Common myeloid progenitor, CD34-positive (primary cell): ENCODE data around the gene AGT.
"Not testable (repeated sequence)": the region's sequence is repeated elsewhere in the genome, so short reads cannot be mapped to it uniquely, and the experiment has no call there.

ENCODE experiments used
- CTCF ChIA-PET: fragments of 350-600 bp; sonication (Branson Sonifier 250); formaldehyde crosslinking; loops from one replicate; lab custom pipeline; 2021; ENCODE audit warnings: antibody characterized with exemption; lab: Charles Lee
- POLR2A ChIA-PET: fragments of 350-600 bp; sonication (Branson Sonifier 250); formaldehyde crosslinking; loops from one replicate; lab custom pipeline; 2021; ENCODE audit warnings: antibody characterized with exemption; lab: Charles Lee
- DNase-seq, 3 donors: peaks; one replicate each; pipeline versions ENCODE4 v3.0.0 to v3.0.0-alpha.2; 2013
- H3K27ac ChIP-seq, 2 experiments: 1 replicate in 1 of 2; 2 replicates in 1 of 2; pipeline ENCODE4 v1.7.0; 2013; ENCODE audit warnings: inconsistent platforms in 2 of 2, low read length in 2 of 2, mild to moderate bottlenecking in 2 of 2, low read depth in 1 of 2, moderate library complexity in 1 of 2; ENCODE audit not compliant: severe bottlenecking in 2 of 2, insufficient read depth in 1 of 2, poor library complexity in 1 of 2
- H3K27me3 ChIP-seq, 5 experiments: replicated peaks in 2 of 5; 1 replicate in 3 of 5; 2 replicates in 2 of 5; pipeline versions ENCODE4 v1.6.1 to v1.7.0; 2013; ENCODE audit warnings: low read length in 4 of 5, mild to moderate bottlenecking in 2 of 5, moderate library complexity in 2 of 5, inconsistent platforms in 1 of 5; ENCODE audit not compliant: insufficient read depth in 5 of 5, control insufficient read depth in 4 of 5
- H3K36me3 ChIP-seq, 4 experiments: 1 replicate in 2 of 4; 2 replicates in 2 of 4; pipeline versions ENCODE4 v1.6.1 to v1.7.0; 2013; ENCODE audit warnings: low read length in 3 of 4, control low read depth in 1 of 4, mild to moderate bottlenecking in 1 of 4; ENCODE audit not compliant: control insufficient read depth in 4 of 4, insufficient read depth in 4 of 4
- H3K4me1 ChIP-seq, 4 experiments: 1 replicate in 3 of 4; 2 replicates in 1 of 4; pipeline versions ENCODE4 v1.6.1 to v1.7.1; 2013; ENCODE audit warnings: low read length in 3 of 4, mild to moderate bottlenecking in 3 of 4, control low read depth in 1 of 4, inconsistent platforms in 1 of 4, moderate library complexity in 1 of 4; ENCODE audit not compliant: control insufficient read depth in 4 of 4, insufficient read depth in 4 of 4; ENCODE audit errors: control extremely low read depth in 1 of 4
- H3K4me3 ChIP-seq, 7 experiments: 1 replicate in 4 of 7; 2 replicates in 3 of 7; pipeline versions ENCODE4 v1.5.1 to v1.7.0; 2013; ENCODE audit warnings: mild to moderate bottlenecking in 7 of 7, low read length in 6 of 7, moderate library complexity in 6 of 7, inconsistent platforms in 2 of 7, low read depth in 2 of 7, control low read depth in 1 of 7; ENCODE audit not compliant: insufficient read depth in 4 of 7, control insufficient read depth in 1 of 7; ENCODE audit errors: extremely low read depth in 1 of 7
- H3K9me3 ChIP-seq, 5 experiments: 1 replicate in 4 of 5; 2 replicates in 1 of 5; pipeline versions ENCODE4 v1.6.1 to v1.7.1; 2013; ENCODE audit warnings: low read length in 4 of 5, mild to moderate bottlenecking in 2 of 5, inconsistent platforms in 1 of 5, low read depth in 1 of 5, moderate library complexity in 1 of 5; ENCODE audit not compliant: control insufficient read depth in 4 of 5, insufficient read depth in 2 of 5; ENCODE audit errors: control extremely low read depth in 1 of 5
- WGBS: methylation state at CpG from one replicate; pipeline ENCODE4 v1.1.5; 2013; ENCODE audit not compliant: insufficient coverage; 5-methylcytosine and 5-hydroxymethylcytosine counted together

Gene AGT

DNA sequence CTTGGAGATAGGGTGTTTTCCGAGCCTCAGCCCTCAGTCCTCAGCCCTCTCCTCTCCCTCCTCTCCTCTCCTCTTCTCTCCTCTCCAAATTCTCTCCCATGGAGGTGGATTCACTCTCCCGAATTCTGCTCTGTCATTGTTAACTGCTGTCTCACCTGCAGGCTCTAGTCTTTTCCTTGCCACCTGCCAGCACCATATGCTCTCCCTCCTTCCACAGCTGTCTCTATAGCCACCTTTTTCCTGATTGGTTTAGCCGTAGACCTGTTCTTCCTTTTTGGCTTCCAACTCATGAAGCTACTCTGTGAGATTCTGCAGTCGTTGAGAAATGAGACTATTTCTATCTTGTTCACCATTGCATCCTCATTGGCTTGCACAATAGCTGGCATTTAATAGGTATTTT, 51.9 kb downstream of the AGT start:
- CTCF ChIA-PET = interaction anchor here (0.7 kb wide), 1 partner anchor 103 kb away, joined by 3 read pairs; no protein-coding TSS in a partner anchor
- H3K36me3 ChIP-seq = peaks cover 18 to 54% (median 36%) of the 10 kb centered on the region in 4 experiments
- 100% methylated on average over 3 of the region's 4 CpGs for WGBS
- POLR2A ChIA-PET = no interaction called here
- no peaks in the 10 kb centered on the region for H3K27me3 ChIP-seq
- H3K9me3 ChIP-seq = no peaks in the 10 kb centered on the region
- no peak for DNase-seq
- H3K4me3 ChIP-seq = no peak overlapping the region
- H3K4me1 ChIP-seq = no peaks in the 10 kb centered on the region
- no peak overlapping the region for H3K27ac ChIP-seq

DNA sequence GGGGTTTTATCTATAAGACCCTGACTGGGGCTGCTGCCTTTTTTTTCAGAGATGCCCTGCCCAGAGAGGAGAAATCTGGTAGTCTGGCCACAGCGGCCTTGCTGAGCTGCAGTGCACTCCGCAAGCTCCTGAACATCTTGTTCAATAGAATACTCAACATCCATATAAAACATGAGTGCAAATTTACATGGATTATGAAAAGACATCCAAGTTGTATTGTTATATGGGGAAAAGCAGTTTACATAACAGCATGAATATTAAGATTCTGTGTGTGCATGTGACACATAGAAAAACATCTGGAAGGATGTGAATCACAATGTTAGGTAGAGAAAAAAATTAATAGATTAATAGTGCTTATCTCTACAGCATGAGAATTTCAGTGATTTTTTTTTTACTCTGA, 55.2 kb downstream of the AGT start:
- DNase-seq = no peak
- no peaks in the 10 kb centered on the region for H3K9me3 ChIP-seq
- POLR2A ChIA-PET = no interaction called here
- no peak overlapping the region for H3K4me3 ChIP-seq
- no peaks in the 10 kb centered on the region for H3K4me1 ChIP-seq
- H3K27me3 ChIP-seq = no peaks in the 10 kb centered on the region
- WGBS = no CpG with 5 or more reads among the region's 2 CpGs
- no peak overlapping the region for H3K27ac ChIP-seq
- H3K36me3 ChIP-seq = peaks cover 4 to 27% (median 16%) of the 10 kb centered on the region in 4 experiments
- CTCF ChIA-PET = interaction anchor here (1.3 kb wide), 1 partner anchor 16 kb away, joined by 3 read pairs; no protein-coding TSS in a partner anchor

DNA sequence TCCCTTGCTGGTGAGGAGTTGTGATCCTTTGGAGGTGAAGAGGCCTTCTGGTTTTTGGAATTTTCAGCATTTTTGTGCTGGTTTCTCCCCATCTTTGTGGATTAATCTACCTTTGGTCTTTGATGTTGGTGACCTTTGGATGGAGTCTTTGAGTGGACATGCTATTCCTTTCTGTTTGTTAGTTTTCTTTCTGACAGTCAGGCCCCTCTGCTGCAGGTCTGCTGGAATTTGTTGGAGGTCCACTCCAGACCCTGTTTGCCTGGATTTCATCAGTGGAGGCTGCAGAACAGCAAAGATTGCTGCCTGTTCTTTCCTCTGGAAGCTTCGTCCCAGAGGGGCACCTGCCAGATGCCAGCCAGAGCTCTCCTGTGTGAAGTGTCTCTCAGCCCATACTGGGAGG, 55.8 kb downstream of the AGT start:
- H3K4me1 ChIP-seq, H3K9me3 ChIP-seq, H3K27me3 ChIP-seq, DNase-seq, H3K4me3 ChIP-seq, POLR2A ChIA-PET, H3K27ac ChIP-seq: not testable (repeated sequence)
- 86% methylated on average over 1 of the region's 1 CpG for WGBS
- peaks cover 4 to 26% (median 16%) of the 10 kb centered on the region in 4 experiments for H3K36me3 ChIP-seq
- CTCF ChIA-PET = interaction anchor here (1.3 to 1.4 kb wide), 2 partner anchors 15 to 16 kb away, joined by 3 read pairs; partner anchors contain the start of gene COG2

DNA sequence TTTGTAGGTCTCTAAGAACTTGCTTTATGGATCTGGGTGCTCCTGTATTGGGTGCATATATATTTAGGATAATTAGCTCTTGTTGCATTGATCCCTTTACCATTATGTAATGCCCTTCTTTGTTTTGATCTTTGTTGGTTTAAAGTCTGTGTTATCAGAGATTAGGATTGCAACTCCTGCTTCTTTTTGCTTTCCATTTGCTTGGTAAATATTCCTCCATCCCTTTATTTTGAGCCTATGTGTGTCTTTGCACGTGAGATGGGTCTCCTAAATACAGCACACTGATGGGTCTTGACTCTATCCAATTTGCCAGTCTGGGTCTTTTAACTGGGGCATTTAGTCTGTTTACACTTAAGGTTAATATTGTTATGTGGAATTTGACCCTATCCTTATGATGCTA, 57.2 kb downstream of the AGT start:
- CTCF ChIA-PET = interaction anchor here (1.4 kb wide), 1 partner anchor 15 kb away, joined by 3 read pairs; the partner anchor contains the start of gene COG2
- POLR2A ChIA-PET = not testable (repeated sequence)
- WGBS = no CpG with 5 or more reads among the region's 1 CpG

More for the DNA sequence above, 57.2 kb downstream of the AGT start:
- H3K4me3 ChIP-seq, H3K27me3 ChIP-seq, H3K4me1 ChIP-seq, DNase-seq, H3K9me3 ChIP-seq, H3K27ac ChIP-seq: not testable (repeated sequence)
- peaks cover 4 to 24% (median 13%) of the 10 kb centered on the region in 4 experiments for H3K36me3 ChIP-seq
